Endothelial cell of umbilical vein (primary cell): ENCODE results near the gene CCN2. TPM values are rescaled to one million over a fixed set of nuclear protein-coding genes. Genes with fewer than 3 reads are reported as not detected.

Source experiments
- BruUV-seq: library from RNA; stranded (reverse); fragments of 400-500 nt; replicated peaks from 2 replicates; lab custom pipeline; 2021; lab: Mats Ljungman, UMichigan
- CTCF ChIA-PET: fragments of 300-600, 350-600 bp; sonication (Branson Sonifier 250); formaldehyde crosslinking; loops from one replicate; lab custom pipeline; 2021; ENCODE audit warnings: antibody characterized with exemption, inconsistent platforms; lab: Charles Lee
- POLR2A ChIA-PET: fragments of 300-600, 350-600 bp; sonication (Branson Sonifier 250); formaldehyde crosslinking; loops from one replicate; lab custom pipeline; 2021; ENCODE audit warnings: antibody characterized with exemption, inconsistent platforms; lab: Charles Lee
- DNase-seq: peaks from one replicate; pipeline ENCODE4 v3.0.0-alpha.2; 2011; ENCODE audit warnings: low read depth, low spot score
- FAIRE-seq: peaks from 2 replicates; lab custom pipeline; 2011; peaks lifted over from hg19 to GRCh38; lab: Jason Lieb, UNC
- H2AFZ ChIP-seq: 2 replicates; pipeline ENCODE4 v1.6.0; 2012; ENCODE audit warnings: low read depth, low read length, control low read depth, inconsistent platforms
- H3K27ac ChIP-seq: 2 replicates; pipeline ENCODE4 v1.5.1; 2011; ENCODE audit warnings: low read depth, mild to moderate bottlenecking, control low read depth, low read length, moderate library complexity; ENCODE audit not compliant: insufficient read depth
- H3K27me3 ChIP-seq, 2 experiments: 2 replicates each; pipeline versions ENCODE4 v1.6.0 to v1.6.1; 2011; ENCODE audit warnings: low read length in 2 of 2, mixed read lengths in 1 of 2; ENCODE audit not compliant: control insufficient read depth in 2 of 2, insufficient read depth in 2 of 2
- H3K36me3 ChIP-seq, 2 experiments: 2 replicates in 1 of 2; 3 replicates in 1 of 2; pipeline ENCODE4 v1.5.1; 2011; ENCODE audit warnings: low read length in 2 of 2, mild to moderate bottlenecking in 1 of 2, moderate library complexity in 1 of 2; ENCODE audit not compliant: control insufficient read depth in 2 of 2, insufficient read depth in 2 of 2; ENCODE audit errors: extremely low read depth in 1 of 2
- H3K4me1 ChIP-seq: 3 replicates; pipeline ENCODE4 v1.5.1; 2011; ENCODE audit warnings: mild to moderate bottlenecking, low read length; ENCODE audit not compliant: control insufficient read depth, insufficient read depth; ENCODE audit errors: extremely low read depth
- H3K4me2 ChIP-seq: 2 replicates; pipeline ENCODE4 v1.6.1; 2011; ENCODE audit warnings: low read length, control low read depth, mixed read lengths; ENCODE audit not compliant: insufficient read depth
- H3K4me3 ChIP-seq, 3 experiments: fragments of 200-600 bp in 1 of 3; sonication (generic), shearing (Covaris generic) in 1 of 3; replicated peaks in 1 of 3; 2 replicates each; pipeline ENCODE4 v1.5.1; 2011 to 2016; ENCODE audit warnings: control low read depth in 3 of 3, low read length in 3 of 3, mild to moderate bottlenecking in 2 of 3, inconsistent platforms in 1 of 3, low read depth in 1 of 3, moderate library complexity in 1 of 3; ENCODE audit not compliant: insufficient read depth in 1 of 3
- H3K79me2 ChIP-seq: 2 replicates; pipeline ENCODE4 v1.6.0; 2012; ENCODE audit warnings: low read length, inconsistent platforms; ENCODE audit not compliant: control insufficient read depth, insufficient read depth
- H3K9ac ChIP-seq: replicated peaks from 2 replicates; pipeline ENCODE3; 2011; ENCODE audit warnings: low read length, control low read depth; ENCODE audit not compliant: insufficient read depth; ENCODE audit errors: extremely low read depth
- H3K9me1 ChIP-seq: replicated peaks from 3 replicates; pipeline ENCODE4 v1.6.0; 2011; ENCODE audit warnings: mild to moderate bottlenecking, low read length; ENCODE audit not compliant: control insufficient read depth, insufficient read depth; ENCODE audit errors: extremely low read depth
- H3K9me3 ChIP-seq: replicated peaks from 2 replicates; pipeline ENCODE4 v1.5.1; 2012; ENCODE audit warnings: low read length, inconsistent platforms; ENCODE audit not compliant: control insufficient read depth, insufficient read depth
- H4K20me1 ChIP-seq: replicated peaks from 2 replicates; pipeline ENCODE3; 2011; ENCODE audit warnings: mild to moderate bottlenecking, low read length; ENCODE audit not compliant: control insufficient read depth, insufficient read depth; ENCODE audit errors: extremely low read depth
- EZH2 ChIP-seq: IDR thresholded peaks from 2 replicates; pipeline ENCODE4 v1.6.1; 2012; ENCODE audit warnings: borderline replicate concordance, low read depth, mild to moderate bottlenecking, moderate library complexity, low read length, inconsistent platforms; ENCODE audit not compliant: severe bottlenecking
- FOS ChIP-seq: IDR thresholded peaks from 2 replicates; pipeline ENCODE4 v1.6.1; 2011; ENCODE audit warnings: mild to moderate bottlenecking, low read length, moderate library complexity, borderline replicate concordance; ENCODE audit not compliant: insufficient read depth
- GATA2 ChIP-seq: IDR thresholded peaks from 2 replicates; pipeline ENCODE4 v1.7.0; 2011; ENCODE audit warnings: low read depth, mild to moderate bottlenecking, moderate library complexity, mixed read lengths, low read length; ENCODE audit not compliant: insufficient read length, insufficient read depth
- JUN ChIP-seq: IDR thresholded peaks from 2 replicates; pipeline ENCODE4 v1.6.1; 2011; ENCODE audit warnings: borderline replicate concordance, low read depth; ENCODE audit not compliant: insufficient read length, insufficient read depth
- MYC ChIP-seq: IDR thresholded peaks from one replicate; pipeline ENCODE4 v1.6.1; 2011; ENCODE audit warnings: mild to moderate bottlenecking, low read depth, low read length
- POLR2A ChIP-seq: IDR thresholded peaks from 2 replicates; pipeline ENCODE4 v1.6.1; 2012; ENCODE audit warnings: low read depth, mild to moderate bottlenecking, control low read depth, low read length
- POLR2AphosphoS5 ChIP-seq: IDR thresholded peaks from 2 replicates; pipeline ENCODE4 v1.6.1; 2012; ENCODE audit warnings: low read depth, mild to moderate bottlenecking, control low read depth, low read length, moderate library complexity; ENCODE audit not compliant: insufficient read depth
- dilution Hi-C: fragments of 300-500 bp; cut with MboI; formaldehyde crosslinking; loops from one replicate; pipeline ENCODE4 v1.15.0; 2019; ENCODE audit warnings: low sequenced_read_pairs; ENCODE audit not compliant: extremely low pct_ligation_motif_present
- intact Hi-C: fragments of 100-400 bp; cut with micrococcal nuclease; formaldehyde crosslinking; loops from one replicate; pipeline ENCODE4 v1.10.0; 2022
- polyA plus RNA-seq, 4 experiments: library from polyadenylated mRNA; depleted of rRNA in 3 of 4; stranded (reverse) in 3 of 4; unstranded in 1 of 4; fragments of >200 nt; gene quantifications; 2 replicates each; pipeline versions ENCODE4 v1.2.1 to v1.2.3, GENCODE V29; 2011 to 2012; ENCODE audit warnings: missing spikeins in 1 of 4
- total RNA-seq: library from RNA; stranded (reverse); gene quantifications from 2 replicates; pipeline ENCODE4 v1.2.3, GENCODE V29; 2021
- TF ChIP-seq, protein P1 (sequence below), 2 donors: IDR thresholded peaks; 1 replicate in 1 of 2; 2 replicates in 1 of 2; pipeline ENCODE4 v1.5.1; 2011; ENCODE audit warnings: low read length in 2 of 2, mild to moderate bottlenecking in 2 of 2, moderate library complexity in 2 of 2, control low read depth in 1 of 2, inconsistent platforms in 1 of 2, low read depth in 1 of 2; ENCODE audit not compliant: insufficient read depth in 1 of 2; ENCODE audit errors: extremely low read depth in 1 of 2
- TF ChIP-seq, protein P2 (sequence below): IDR thresholded peaks from 2 replicates; pipeline ENCODE4 v1.6.1; 2011; ENCODE audit not compliant: insufficient read depth, insufficient read length

The CCN2 gene
- total and polyA plus RNA-seq, 2 donors (not counting 3 experiments of a cell fraction or from before 2014, with no cell fraction given) = 1,926 to 2,488 TPM

DNA sequence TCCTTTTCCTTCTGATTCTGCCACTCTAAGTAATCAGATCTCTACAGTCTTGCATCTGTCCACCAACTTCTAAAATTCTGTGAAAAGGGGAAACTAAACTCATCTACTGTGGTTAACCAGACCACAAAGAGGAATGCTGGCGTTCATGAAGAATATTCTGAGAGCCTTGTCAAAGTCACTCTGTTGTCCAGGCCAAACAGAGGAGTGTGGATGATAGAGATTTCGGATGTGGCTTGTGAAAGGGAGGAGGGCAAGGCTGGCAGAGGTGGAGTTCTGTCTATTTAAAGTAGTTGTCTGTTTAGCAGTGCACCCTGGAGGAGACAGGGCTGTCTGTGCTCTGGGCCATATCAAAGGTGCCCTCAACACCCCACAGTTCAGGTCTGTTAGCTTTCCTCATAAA, 33.9 kb downstream of the CCN2 start:
- DNase-seq (no peak), FAIRE-seq (no peak)
- H3K27ac ChIP-seq = no peak overlapping the region
- no peak overlapping the region for H2AFZ ChIP-seq
- POLR2A ChIA-PET = no interaction called here
- H3K4me3 ChIP-seq = no peak overlapping the region
- no peaks in the 10 kb centered on the region for H3K36me3 ChIP-seq
- no peaks in the 10 kb centered on the region for H4K20me1 ChIP-seq
- H3K9me1 ChIP-seq = no peaks in the 10 kb centered on the region
- dilution Hi-C loops = no loop called here
- H3K9me3 ChIP-seq = no peaks in the 10 kb centered on the region
- CTCF ChIA-PET = interaction anchor here (0.6 to 5.7 kb wide), 9 partner anchors 7 to 380 kb away, joined by 3 to 66 read pairs (median 6); no protein-coding TSS in a partner anchor
- TF ChIP-seq JUN (no peak), POLR2AphosphoS5 (no peak), FOS (no peak), MYC (no peak), EZH2 (no peak), POLR2A (no peak), GATA2 (no peak)
- TF ChIP-seq, protein P1, sequence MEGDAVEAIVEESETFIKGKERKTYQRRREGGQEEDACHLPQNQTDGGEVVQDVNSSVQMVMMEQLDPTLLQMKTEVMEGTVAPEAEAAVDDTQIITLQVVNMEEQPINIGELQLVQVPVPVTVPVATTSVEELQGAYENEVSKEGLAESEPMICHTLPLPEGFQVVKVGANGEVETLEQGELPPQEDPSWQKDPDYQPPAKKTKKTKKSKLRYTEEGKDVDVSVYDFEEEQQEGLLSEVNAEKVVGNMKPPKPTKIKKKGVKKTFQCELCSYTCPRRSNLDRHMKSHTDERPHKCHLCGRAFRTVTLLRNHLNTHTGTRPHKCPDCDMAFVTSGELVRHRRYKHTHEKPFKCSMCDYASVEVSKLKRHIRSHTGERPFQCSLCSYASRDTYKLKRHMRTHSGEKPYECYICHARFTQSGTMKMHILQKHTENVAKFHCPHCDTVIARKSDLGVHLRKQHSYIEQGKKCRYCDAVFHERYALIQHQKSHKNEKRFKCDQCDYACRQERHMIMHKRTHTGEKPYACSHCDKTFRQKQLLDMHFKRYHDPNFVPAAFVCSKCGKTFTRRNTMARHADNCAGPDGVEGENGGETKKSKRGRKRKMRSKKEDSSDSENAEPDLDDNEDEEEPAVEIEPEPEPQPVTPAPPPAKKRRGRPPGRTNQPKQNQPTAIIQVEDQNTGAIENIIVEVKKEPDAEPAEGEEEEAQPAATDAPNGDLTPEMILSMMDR (IDR thresholded peaks at IDR 0.05; ENCODE audit: extremely low read depth in 1 of 2, insufficient read depth in 1 of 2, low read depth in 1 of 2, low read length in 2 of 2) = no peak
- TF ChIP-seq, protein P2, sequence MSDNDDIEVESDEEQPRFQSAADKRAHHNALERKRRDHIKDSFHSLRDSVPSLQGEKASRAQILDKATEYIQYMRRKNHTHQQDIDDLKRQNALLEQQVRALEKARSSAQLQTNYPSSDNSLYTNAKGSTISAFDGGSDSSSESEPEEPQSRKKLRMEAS = no peak
- peaks cover 2% of the 10 kb centered on the region for H3K4me1 ChIP-seq
- no peak overlapping the region for H3K4me2 ChIP-seq
- no peaks in the 10 kb centered on the region for H3K27me3 ChIP-seq
- no TSS peak for BruUV-seq
- H3K9ac ChIP-seq = no peak overlapping the region
- intact Hi-C loops = no loop called here
- H3K79me2 ChIP-seq = no peaks in the 10 kb centered on the region
